DLD1 (cell line): ENCODE measurements around the gene CNOT6L.

Source experiments
- in situ Hi-C: cut with HindIII; loops from 2 replicates; pipeline ENCODE4 v1.10.0; 2017; ENCODE audit warnings: low sequenced_read_pairs

CNOT6L gene

DNA sequence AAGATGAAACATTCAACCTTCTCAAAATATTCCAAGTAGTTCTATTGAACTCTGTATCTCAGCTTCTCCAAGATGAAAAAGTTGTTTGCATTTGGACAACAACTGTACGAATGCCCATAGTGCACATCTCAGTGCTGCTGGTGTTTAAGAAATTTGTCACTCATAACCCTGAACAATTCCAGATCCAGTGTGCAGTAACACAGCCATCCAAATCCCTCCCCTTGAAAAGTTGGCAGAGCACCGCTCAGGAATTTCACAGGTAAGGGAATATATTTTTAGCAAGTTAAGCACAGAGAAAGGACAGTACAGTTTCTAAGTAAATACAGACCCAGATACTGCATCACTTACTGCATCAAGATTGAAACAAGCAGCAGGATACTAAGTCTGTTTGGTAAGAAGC, 104.7 kb downstream of the CNOT6L start:
- in situ Hi-C loops, result no loop called here

DNA sequence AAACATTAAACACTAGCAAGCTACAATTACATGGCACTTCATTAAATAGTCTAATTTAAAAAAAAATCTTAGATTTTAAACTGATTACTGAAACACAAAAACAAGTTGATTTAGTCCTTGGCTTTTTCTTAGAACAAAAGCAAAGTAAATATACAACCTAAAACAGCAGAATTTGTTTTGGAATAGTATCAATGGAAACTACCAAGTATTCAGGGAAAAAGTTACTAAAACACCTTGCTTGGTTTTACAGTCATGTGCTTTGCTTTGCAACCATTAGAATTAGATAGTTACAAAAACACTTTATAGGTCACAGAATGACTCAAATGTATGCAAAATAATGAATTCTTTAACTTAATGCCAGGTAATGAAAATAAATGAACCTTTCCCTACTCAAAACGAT, 105.3 kb downstream of the CNOT6L start:
- in situ Hi-C loops, result no loop called here

DNA sequence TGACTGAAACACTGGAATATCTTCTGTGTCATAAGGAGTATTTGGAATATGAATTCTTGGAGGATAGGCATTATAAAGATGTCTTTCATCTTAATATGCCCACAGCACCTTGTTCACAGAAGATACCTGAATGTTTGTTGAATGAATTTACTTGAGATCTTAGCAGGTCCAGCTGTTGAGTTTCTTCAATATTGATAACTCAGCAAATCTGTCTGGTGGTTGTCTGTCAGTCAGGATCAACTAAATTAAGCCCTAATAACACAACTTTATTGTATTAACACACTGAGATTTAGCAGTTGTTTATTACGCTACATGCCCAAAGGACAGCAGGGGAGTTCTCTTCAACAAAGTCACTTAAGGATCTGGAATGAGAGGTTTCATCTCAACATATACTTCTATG, 106.5 kb downstream of the CNOT6L start:
- in situ Hi-C loops, result no loop called here

DNA sequence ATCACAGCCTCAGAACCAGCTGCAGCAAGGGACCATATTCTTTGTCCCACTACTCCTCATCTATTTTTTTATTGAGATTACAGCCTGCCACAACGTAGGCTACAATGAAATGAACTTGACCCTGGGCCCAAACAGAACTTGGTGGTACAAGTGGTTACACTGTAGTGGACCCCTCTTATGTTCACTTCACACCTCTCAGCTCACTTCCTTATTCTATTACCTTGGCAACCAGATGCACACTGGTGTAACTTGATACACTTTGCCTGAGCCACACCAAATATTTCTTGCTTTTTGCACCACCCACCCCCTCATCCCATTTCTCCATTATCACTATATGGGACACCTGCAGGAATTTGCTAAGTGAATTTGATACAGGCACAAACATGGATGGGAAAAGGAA, 107.7 kb downstream of the CNOT6L start:
- in situ Hi-C loops, result no loop called here

DNA sequence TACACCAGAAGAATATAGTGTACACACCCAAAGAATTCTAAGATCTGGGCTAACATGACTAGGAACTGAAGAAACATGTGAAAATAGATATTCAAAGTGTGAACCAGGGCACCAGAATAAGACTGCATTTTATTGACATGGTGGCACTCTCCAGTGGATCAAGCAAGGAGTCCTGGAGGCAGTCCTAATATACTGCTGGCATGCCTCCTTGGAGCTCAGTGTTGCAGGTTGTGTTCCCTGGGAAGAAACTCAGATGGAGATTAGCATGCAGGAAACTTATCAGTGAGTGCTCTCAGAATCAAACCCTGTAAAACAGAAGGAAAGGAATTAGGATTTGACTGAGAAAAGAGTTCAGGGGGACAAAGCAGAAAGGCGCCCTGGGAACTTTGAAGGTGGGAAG, 108.5 kb downstream of the CNOT6L start:
- in situ Hi-C loops, result no loop called here

DNA sequence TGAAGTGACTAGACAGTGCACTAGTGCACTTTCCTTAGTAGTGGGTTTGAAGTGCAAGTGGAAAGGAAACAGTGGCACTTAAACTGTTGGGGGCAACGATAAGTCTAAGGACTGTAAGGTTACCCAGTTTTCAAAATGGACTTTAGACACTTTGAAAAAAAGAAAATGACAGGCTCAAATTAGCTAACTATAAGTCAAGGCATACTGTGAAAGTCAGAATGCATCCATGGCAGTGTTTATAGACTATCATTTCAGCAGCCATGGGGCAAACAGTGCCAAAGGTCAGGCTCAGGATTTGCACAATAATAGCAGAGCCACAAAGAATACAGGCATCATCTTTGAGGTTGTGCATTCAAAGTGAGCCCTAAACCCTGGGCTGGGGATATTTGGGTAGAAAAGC, 109.1 kb downstream of the CNOT6L start:
- in situ Hi-C loops, result no loop called here

DNA sequence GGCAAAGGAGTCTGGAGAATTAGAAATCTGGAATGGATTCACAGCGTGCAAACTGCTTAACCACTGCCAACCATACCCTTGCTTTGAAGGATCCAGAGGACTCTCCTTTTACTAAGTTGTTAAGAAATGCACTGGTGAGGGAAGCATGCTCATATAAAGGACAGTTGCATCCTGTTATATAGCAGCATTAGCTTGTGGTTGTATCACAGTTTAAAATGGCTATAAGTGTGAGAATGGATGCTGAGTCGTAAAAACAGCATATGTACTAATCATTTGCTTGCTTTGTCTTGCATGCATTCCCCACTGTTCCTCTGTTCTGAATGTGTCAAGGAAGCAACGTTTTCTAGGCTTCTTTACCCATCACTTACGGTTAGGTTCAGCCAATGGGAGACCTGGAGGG, 112.5 kb downstream of the CNOT6L start:
- in situ Hi-C loops, result no loop called here

DNA sequence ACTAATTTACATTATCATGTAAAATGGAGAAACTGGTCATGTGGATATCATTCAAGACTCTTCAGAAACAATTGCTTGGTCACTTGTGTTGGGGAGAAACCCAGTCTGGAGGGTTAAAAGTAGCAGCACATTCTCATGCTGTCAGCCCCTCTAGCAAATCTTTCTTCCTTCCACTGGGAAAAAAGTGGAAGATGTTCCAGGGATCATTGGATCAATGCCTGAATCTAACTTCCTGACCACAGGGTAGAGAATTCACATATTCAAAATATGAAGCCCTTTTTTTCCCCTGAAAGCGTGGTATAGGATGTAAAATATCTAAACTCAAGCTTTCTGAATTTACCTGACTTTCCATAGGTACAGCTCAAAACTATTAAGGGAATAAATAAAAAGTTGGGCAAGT, 115.5 kb downstream of the CNOT6L start:
- in situ Hi-C loops, result no loop called here

DNA sequence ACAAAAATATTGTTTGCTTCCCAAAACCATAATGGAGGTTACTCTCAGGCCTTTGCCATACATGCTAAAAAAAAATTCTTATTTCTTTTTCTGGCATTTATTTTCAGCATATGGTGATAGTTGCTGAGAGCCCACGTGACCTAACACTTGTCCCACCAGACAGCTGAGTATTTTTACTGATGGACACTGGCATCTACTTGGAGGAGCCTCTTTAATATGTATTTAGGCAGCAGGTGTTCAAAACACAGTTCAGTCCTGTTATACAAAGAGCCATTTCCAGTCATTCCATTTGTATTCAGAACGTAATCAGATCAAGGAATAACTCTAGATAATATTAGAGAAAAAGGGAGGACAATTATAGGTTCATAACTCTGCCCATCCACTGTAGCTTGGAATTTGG, 118.0 kb downstream of the CNOT6L start:
- in situ Hi-C loops, result no loop called here

DNA sequence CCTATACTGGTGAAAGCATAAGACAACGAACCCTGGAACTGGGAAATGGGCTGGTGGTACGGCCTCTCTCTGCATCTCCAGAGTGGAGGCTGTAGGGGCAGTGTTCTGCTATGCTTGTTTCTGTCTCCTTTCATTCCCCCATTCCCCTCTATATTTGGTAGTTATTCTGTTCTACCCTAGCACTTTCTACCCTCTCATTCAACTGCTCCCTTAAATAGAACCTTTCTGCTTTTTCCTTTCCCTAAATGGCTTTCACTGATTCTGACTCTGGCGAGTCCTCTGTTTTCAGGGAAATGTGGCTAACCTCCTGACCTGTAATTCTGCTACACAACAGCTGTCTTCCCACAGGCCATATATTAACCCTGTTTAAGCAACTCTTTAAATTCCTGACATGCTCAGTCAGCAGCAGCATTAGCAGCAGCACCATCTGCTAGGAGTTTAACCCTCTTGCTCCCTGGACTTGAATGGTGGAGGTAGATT, 119.4 kb downstream of the CNOT6L start:
- in situ Hi-C loops, result no loop called here

DNA sequence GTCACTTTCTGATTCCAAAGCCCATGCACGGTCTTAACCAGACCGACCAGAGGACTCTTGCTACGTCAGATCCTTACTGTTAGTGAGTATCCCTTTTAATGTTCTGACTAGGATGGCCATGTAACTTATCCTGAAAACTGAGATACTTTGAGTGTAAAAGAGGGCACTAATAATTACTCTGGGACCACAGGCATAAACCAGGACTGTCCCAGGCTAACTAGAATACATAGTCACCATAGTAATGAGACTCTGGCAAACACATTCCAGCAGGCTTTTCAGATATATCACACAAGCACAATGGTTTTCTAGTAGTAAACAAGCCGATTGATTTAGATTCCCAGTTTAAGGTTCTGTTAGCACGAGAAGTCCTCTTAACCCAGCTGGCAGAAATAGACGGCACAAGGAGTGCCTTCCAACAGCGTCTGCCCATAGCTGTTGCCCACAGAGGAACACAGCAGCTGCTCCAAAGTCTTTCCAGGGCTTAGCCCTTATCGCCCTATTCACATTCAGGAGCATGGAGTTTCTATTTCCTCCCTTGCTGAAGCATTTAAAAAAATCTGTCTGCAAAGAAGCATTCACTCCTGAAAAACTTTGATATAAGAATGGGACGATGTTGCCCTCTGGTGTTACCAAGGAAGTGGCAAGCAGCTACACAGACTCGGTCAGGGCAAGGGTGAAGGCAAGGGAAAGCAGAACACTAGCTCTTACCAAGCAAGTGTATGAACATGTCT, 121.1 kb downstream of the CNOT6L start:
- in situ Hi-C loops, result no loop called here

DNA sequence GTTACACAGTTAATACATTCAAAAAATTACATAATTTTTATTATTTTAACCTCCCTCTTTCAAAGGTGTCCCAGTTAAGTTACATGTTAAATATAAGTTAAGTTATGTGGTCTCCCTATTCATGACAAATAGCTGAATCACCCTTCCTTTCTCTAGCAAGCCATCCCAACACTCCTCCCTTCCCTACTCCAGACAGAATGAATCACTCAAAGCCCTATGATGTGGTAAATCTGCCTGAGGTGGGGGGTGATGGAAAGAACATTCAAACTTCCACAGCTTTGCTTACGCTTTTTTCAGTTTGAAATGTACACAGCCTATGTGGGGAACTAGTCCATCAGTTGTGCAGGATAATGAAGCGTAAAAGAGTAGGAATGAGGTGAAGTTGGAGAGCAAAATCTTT, 123.4 kb downstream of the CNOT6L start:
- in situ Hi-C loops, result no loop called here

DNA sequence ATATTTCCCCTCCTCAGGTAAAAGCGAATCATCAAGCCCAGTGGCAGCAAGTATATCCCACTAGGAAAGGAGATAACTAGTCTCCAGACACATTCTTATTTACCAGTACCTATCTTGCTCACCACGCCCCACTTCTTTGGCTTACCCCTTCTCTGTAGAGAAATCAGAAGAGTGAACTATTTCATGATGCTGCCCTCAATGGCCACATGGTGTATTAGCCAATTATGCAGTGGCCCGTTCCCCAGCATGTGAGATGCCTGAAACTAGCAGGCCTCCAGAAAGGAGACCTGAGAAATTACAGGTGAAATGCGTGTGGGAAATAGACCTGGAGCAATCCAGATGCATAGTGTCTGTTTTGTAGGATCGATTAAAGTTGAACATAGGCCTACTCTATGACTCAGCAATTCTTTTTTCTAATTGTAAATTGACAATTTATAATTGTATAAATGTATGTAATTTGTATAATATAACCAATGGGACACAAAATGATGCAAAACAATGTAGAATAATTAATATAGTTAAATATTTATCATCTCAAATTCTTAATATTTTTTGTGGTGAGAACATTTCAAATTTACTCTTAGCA, 126.2 kb downstream of the CNOT6L start:
- in situ Hi-C loops, result no loop called here

DNA sequence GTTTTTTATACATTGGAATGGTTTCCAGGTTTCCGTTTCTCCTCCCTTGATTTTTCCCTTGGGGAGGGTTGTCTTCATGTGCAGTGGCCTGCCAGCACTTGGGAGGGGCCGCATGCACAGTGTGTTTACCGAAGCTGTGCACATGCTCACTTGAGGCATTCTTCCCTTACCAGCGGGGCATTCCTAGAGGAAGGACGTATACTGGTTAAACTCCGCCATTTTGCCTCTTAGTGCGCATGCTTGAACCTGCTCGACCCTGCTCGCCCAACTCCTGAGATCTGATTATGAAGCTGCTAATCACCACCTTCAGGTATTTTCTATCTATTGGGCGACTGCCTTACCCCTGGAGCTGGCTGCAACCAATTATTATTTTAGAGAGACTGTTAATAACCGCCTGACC, 137.4 kb downstream of the CNOT6L start:
- in situ Hi-C loops, result no loop called here

DNA sequence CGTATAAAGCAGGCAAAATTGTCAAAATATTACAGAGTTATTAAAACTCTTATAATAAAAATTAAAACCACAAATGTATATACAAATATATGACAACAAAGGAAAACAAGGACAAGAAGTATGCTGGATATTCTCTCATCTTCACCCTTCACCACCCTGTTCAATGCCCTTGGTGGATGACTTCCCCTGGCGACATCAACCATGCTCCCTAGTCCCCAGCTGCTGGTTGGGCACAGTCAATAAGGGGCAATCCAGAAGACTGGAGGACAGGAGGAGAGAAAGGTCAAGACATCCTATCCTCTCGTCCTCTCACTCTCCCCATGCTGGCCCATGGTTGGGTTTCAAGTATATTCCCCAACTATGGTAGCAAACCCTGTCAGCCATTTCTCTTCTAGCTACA, 142.3 kb downstream of the CNOT6L start:
- in situ Hi-C loops, result no loop called here

DNA sequence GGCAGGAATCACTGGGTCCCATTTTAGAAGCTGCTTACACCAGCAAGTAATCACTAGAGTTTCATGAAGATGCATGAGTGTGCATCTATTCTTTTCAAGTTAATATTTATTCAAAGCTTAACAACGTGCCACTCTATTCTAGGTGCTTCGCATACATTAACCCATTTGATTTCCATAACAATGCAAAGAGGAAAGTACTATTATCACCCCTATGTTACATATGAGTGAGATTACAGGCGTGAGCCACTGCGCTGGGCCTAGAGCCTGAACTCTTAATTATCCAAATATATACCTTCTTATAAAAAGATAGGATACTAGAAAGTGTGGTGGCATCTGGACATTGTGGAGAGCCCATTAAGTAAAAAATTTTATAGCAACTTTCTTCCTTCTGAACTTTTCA, 148.1 kb downstream of the CNOT6L start:
- in situ Hi-C loops, result no loop called here

DNA sequence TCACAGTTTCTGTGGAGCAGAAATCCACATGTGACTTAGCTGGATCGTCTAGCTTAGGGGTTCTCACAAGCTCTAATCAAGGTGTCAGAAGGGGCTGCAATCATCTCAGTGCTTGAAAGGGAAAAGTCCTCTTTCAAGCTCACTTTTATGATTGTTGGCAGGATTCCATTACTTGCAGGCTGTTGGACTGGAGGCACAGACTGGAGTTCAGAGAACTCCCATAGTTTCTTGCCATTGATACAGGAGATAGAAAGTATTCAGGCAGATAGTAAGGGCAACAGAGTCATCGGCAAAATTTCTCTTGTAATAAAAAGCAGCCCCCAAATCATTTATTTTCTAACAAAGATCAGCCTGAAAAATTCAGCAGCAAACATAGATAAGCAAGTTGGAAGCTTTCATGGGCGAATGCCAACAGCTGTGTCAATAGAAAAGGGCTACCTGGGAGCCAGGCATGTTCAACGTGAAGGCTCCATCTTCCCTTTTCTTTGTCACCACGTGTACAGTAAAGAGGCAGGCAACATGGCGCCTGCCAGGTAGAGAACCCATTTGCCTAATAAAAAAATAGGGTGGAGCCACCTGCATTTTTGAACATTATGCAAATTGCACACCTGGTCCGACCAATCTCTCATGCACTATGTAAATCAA, 149.1 kb downstream of the CNOT6L start:
- in situ Hi-C loops, result no loop called here

DNA sequence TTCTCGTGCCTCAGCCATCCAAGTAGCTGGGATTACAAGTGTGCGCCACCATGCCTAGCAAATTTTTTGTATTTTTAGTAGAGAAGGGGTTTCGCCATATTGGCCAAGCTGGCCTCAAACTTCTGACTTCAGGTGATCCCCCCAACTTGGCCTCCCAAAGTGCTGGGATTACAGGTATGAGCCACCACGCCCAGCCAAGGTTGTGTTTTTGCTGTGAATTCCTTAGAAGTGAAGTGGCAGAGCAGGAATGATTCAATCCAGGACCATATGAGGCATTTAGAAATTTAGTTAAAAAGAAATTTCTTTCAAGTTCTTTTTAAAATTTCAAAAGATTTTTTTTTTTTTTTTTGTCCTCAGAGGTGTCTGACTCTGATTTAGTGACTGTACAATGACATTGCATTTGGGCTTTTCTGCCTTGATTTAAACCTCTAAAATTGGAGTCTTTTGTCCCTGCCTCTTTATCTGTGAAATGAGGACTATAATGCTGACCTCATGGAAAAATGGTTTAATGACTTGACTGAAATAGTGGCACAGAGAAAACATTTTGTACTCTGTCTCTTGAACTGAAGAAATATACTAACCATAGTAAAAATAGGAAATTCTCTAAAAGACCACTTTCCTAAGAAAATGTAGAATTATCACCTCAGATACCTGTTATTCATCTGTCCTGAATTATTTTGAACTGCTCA, 153.6 kb downstream of the CNOT6L start:
- in situ Hi-C loops, result no loop called here
